Neural cell (in vitro differentiated cells): ENCODE data around the gene COL5A1. TPM values are rescaled to one million over a fixed set of nuclear protein-coding genes. Genes with fewer than 3 reads are reported as not detected.

ENCODE experiments used
- H2AFZ ChIP-seq: fragments of 200-600, 300-800 bp; sonication (generic), shearing (Covaris generic); 2 replicates; pipeline ENCODE4 v1.6.0; 2014; ENCODE audit warnings: low read depth, mild to moderate bottlenecking, antibody characterized with exemption, low read length, moderate library complexity
- H3F3A ChIP-seq: fragments of 200-600 bp; shearing (Covaris generic); 2 replicates; pipeline ENCODE4 v1.6.1; 2016; ENCODE audit warnings: mild to moderate bottlenecking, moderate library complexity, mixed read lengths, antibody characterized with exemption, low read length; ENCODE audit not compliant: insufficient read depth, poor library complexity, severe bottlenecking
- H3K27ac ChIP-seq: fragments of 200-600, 300-800 bp; sonication (generic), shearing (Covaris generic); 2 replicates; pipeline ENCODE4 v1.5.1; 2014; ENCODE audit warnings: mild to moderate bottlenecking, low read length, moderate library complexity
- H3K27me3 ChIP-seq: fragments of 300-800, 200-600 bp; sonication (generic), shearing (Covaris generic); 2 replicates; pipeline ENCODE4 v1.6.0; 2014; ENCODE audit warnings: mild to moderate bottlenecking, low read depth, low read length, moderate library complexity; ENCODE audit not compliant: insufficient read depth
- H3K36me3 ChIP-seq: fragments of 300-800, 200-600 bp; sonication (generic), shearing (Covaris generic); 2 replicates; pipeline ENCODE4 v1.5.1; 2014; ENCODE audit warnings: mild to moderate bottlenecking, antibody characterized with exemption, low read length, moderate library complexity; ENCODE audit not compliant: insufficient read depth
- H3K4me2 ChIP-seq: fragments of 300-800, 200-600 bp; sonication (generic), shearing (Covaris generic); 2 replicates; pipeline ENCODE4 v1.6.0; 2014; ENCODE audit warnings: mild to moderate bottlenecking, low read length
- H3K4me3 ChIP-seq: fragments of 300-800, 200-600 bp; sonication (generic), shearing (Covaris generic); 2 replicates; pipeline ENCODE4 v1.5.1; 2014; ENCODE audit warnings: mild to moderate bottlenecking, low read length, moderate library complexity
- H3K79me2 ChIP-seq: fragments of 200-600 bp; shearing (Covaris generic); replicated peaks from 2 replicates; pipeline ENCODE4 v1.6.0; 2014; ENCODE audit warnings: mild to moderate bottlenecking, low read length, moderate library complexity; ENCODE audit not compliant: insufficient read depth
- H3K9ac ChIP-seq: fragments of 300-800, 200-600 bp; sonication (generic), shearing (Covaris generic); 2 replicates; pipeline ENCODE4 v1.6.1; 2016; ENCODE audit warnings: mild to moderate bottlenecking, low read length, mixed read lengths
- H3K9me2 ChIP-seq: fragments of 200-600 bp; shearing (Covaris generic); 2 replicates; pipeline ENCODE4 v1.6.1; 2016; ENCODE audit warnings: mild to moderate bottlenecking, low read length, mixed read lengths; ENCODE audit not compliant: insufficient read depth
- H3K9me3 ChIP-seq: fragments of 200-600, 300-800 bp; sonication (generic), shearing (Covaris generic); 2 replicates; pipeline ENCODE4 v1.6.1; 2016; ENCODE audit warnings: mild to moderate bottlenecking, mixed run types, low read length, moderate library complexity, mixed read lengths
- H4K20me1 ChIP-seq: fragments of 200-600 bp; shearing (Covaris generic); 2 replicates; pipeline ENCODE4 v1.6.1; 2016; ENCODE audit warnings: mild to moderate bottlenecking, mixed run types; ENCODE audit not compliant: insufficient read depth
- CTCF ChIP-seq: fragments of 450-650 bp; IDR thresholded peaks from 2 replicates; pipeline ENCODE4 v1.5.1; 2014; ENCODE audit warnings: antibody characterized with exemption, mild to moderate bottlenecking, moderate library complexity; ENCODE audit not compliant: poor library complexity, severe bottlenecking
- EP300 ChIP-seq: fragments of 450-650 bp; conservative IDR thresholded peaks from 2 replicates; pipeline ENCODE4 v1.6.1; 2014; ENCODE audit warnings: antibody characterized with exemption, mild to moderate bottlenecking, moderate library complexity; ENCODE audit not compliant: poor library complexity, severe bottlenecking
- EZH2 ChIP-seq: fragments of 200-600, 300-800 bp; shearing (Covaris generic), sonication (generic); IDR thresholded peaks from 2 replicates; pipeline ENCODE4 v1.6.1; 2014; ENCODE audit warnings: antibody characterized with exemption, low read length, borderline replicate concordance, mild to moderate bottlenecking; ENCODE audit not compliant: insufficient read depth, poor library complexity, severe bottlenecking
- MXI1 ChIP-seq: fragments of 450-650 bp; conservative IDR thresholded peaks from 2 replicates; pipeline ENCODE4 v1.6.1; 2014; ENCODE audit warnings: antibody characterized with exemption, mild to moderate bottlenecking; ENCODE audit not compliant: poor library complexity, severe bottlenecking
- POLR2AphosphoS5 ChIP-seq: IDR thresholded peaks from 2 replicates; pipeline ENCODE4 v1.6.1; 2012
- RAD21 ChIP-seq: fragments of 450-650 bp; conservative IDR thresholded peaks from 2 replicates; pipeline ENCODE4 v1.6.1; 2014; ENCODE audit warnings: antibody characterized with exemption, mild to moderate bottlenecking, moderate library complexity
- REST ChIP-seq: IDR thresholded peaks from 2 replicates; pipeline ENCODE4 v1.6.1; 2012; ENCODE audit warnings: borderline replicate concordance
- SMC3 ChIP-seq: fragments of 450-650 bp; conservative IDR thresholded peaks from 2 replicates; pipeline ENCODE4 v1.6.1; 2014; ENCODE audit warnings: antibody characterized with exemption, mild to moderate bottlenecking, moderate library complexity; ENCODE audit not compliant: poor library complexity
- TAF1 ChIP-seq: IDR thresholded peaks from 2 replicates; pipeline ENCODE4 v1.6.1; 2012; ENCODE audit warnings: low read depth
- polyA plus RNA-seq: library from polyadenylated mRNA; depleted of rRNA; stranded (reverse); fragments of >200 nt; gene quantifications from 2 replicates; pipeline ENCODE4 v1.2.3, GENCODE V29; 2014

COL5A1 gene
- polyA plus RNA-seq, 1 donor from 2014 or later = not detected

GRCh38 chr9:134710901-134711300 is 69.3 kb downstream of the COL5A1 start:
- no peaks in the 10 kb centered on the region for H3K36me3 ChIP-seq
- no peaks in the 10 kb centered on the region for H3K9me3 ChIP-seq
- H3K9me2 ChIP-seq = no peaks in the 10 kb centered on the region
- H3K4me3 ChIP-seq = no peak overlapping the region
- H3K27me3 ChIP-seq = no peaks in the 10 kb centered on the region
- TF ChIP-seq REST (no peak), SMC3 (no peak), EZH2 (no peak), MXI1 (no peak), CTCF (no peak), RAD21 (no peak), POLR2AphosphoS5 (no peak), EP300 (no peak), TAF1 (no peak)
- H3K9ac ChIP-seq = no peak overlapping the region
- H3F3A ChIP-seq = no peaks in the 10 kb centered on the region
- no peak overlapping the region for H2AFZ ChIP-seq
- H3K79me2 ChIP-seq = no peaks in the 10 kb centered on the region
- no peaks in the 10 kb centered on the region for H4K20me1 ChIP-seq
- no peak overlapping the region for H3K4me2 ChIP-seq
- H3K27ac ChIP-seq = no peak overlapping the region

GRCh38 chr9:134712243-134712642 is 70.6 kb downstream of the COL5A1 start:
- Histone ChIP-seq H3K9me3 (no peaks in the 10 kb centered on the region), H3K9ac (no peak overlapping the region), H2AFZ (no peak overlapping the region), H3K36me3 (no peaks in the 10 kb centered on the region), H3K9me2 (no peaks in the 10 kb centered on the region), H3K4me2 (no peak overlapping the region), H3K27me3 (no peaks in the 10 kb centered on the region), H4K20me1 (no peaks in the 10 kb centered on the region), H3K27ac (no peak overlapping the region), H3F3A (no peaks in the 10 kb centered on the region), H3K4me3 (no peak overlapping the region), H3K79me2 (no peaks in the 10 kb centered on the region)
- TF ChIP-seq REST (no peak), POLR2AphosphoS5 (no peak), SMC3 (no peak), RAD21 (no peak), CTCF (no peak), TAF1 (no peak), EP300 (no peak), MXI1 (no peak), EZH2 (no peak)
